Gastroesophageal sphincter (tissue), 4 donors: Measurements from ENCODE around the gene IP6K2. TPM values are rescaled to one million over a fixed set of nuclear protein-coding genes. Genes with fewer than 3 reads are reported as not detected.
"Not testable (repeated sequence)": the region's sequence is repeated elsewhere in the genome, so short reads cannot be mapped to it uniquely, and the experiment has no call there.

Source experiments
- ATAC-seq: fragments of 150-250 bp; one replicate; pipeline ENCODE4 v1.9.1; 2016; ENCODE audit warnings: mild to moderate bottlenecking, moderate library complexity
- H3K27ac ChIP-seq, 4 donors: fragments of 200-600 bp; sonication (generic) in 3 of 4; 1 replicate in 3 of 4; 2 replicates in 1 of 4; pipeline ENCODE4 v1.5.1; 2016 to 2019
- H3K27me3 ChIP-seq: fragments of 200-600 bp; sonication (generic); one replicate; pipeline ENCODE4 v1.5.1; 2019
- H3K36me3 ChIP-seq, 2 donors: fragments of 200-600 bp; sonication (generic); one replicate each; pipeline ENCODE4 v1.5.1; 2019; ENCODE audit warnings: control low read depth in 1 of 2
- H3K4me1 ChIP-seq, 3 donors: fragments of 200-600 bp; sonication (generic); 1 replicate in 2 of 3; 2 replicates in 1 of 3; pipeline ENCODE4 v1.5.1; 2016 to 2019; ENCODE audit warnings: control low read depth in 2 of 3
- H3K4me3 ChIP-seq, 2 donors: fragments of 200-600 bp; sonication (generic); one replicate each; pipeline ENCODE4 v1.5.1; 2019; ENCODE audit warnings: mild to moderate bottlenecking in 1 of 2, moderate library complexity in 1 of 2
- H3K9me3 ChIP-seq, 3 donors: fragments of 200-600 bp; sonication (generic); one replicate each; pipeline ENCODE4 v1.5.1; 2017 to 2019; ENCODE audit warnings: control low read depth in 2 of 3
- CTCF ChIP-seq, 4 experiments: fragments of 200-600 bp in 2 of 4; fragments of 450-650 bp in 2 of 4; sonication (generic) in 1 of 4; IDR thresholded peaks; one replicate each; pipeline ENCODE4 v1.5.1; 2017 to 2019; ENCODE audit warnings: antibody characterized with exemption in 4 of 4, mild to moderate bottlenecking in 2 of 4, moderate library complexity in 2 of 4
- EP300 ChIP-seq: sonication (generic); formaldehyde crosslinking; IDR thresholded peaks from one replicate; pipeline ENCODE4 v1.6.1; 2017; ENCODE audit warnings: antibody characterized with exemption, mild to moderate bottlenecking
- POLR2A ChIP-seq, 2 donors: fragments of 450-650 bp; IDR thresholded peaks; one replicate each; pipeline ENCODE4 v1.6.1; 2017; ENCODE audit warnings: antibody characterized with exemption in 2 of 2, mild to moderate bottlenecking in 2 of 2, moderate library complexity in 1 of 2
- POLR2AphosphoS5 ChIP-seq: sonication (generic); formaldehyde crosslinking; IDR thresholded peaks from one replicate; pipeline ENCODE4 v1.6.1; 2017; ENCODE audit warnings: antibody characterized with exemption
- WGBS, 2 donors: methylation state at CpG; one replicate each; pipeline ENCODE4 v1.1.5; 2018; ENCODE audit warnings: low coverage in 1 of 2; 5-methylcytosine and 5-hydroxymethylcytosine counted together
- total RNA-seq, 4 donors: library from RNA; depleted of rRNA; stranded (reverse); fragments of >200 nt; gene quantifications; one replicate each; pipeline ENCODE4 v1.1.0, GENCODE V29; 2016

IP6K2 gene
- total RNA-seq, 4 donors from 2014 or later = 44.5 to 52.8 (median 48.1) TPM

GRCh38 chr3:48738926-48739616, 22.1 kb upstream of the IP6K2 start:
- 49% methylated on average over 4 of the region's 9 CpGs; no CpG with 5 or more reads in 1 of the 2 donors for WGBS, 2 donors
- Histone ChIP-seq H3K27me3 (no peaks in the 10 kb centered on the region), H3K36me3 (no peaks in the 10 kb centered on the region), H3K4me3 (no peak overlapping the region), H3K27ac (peak overlapping the region in 3 of 4 donors; percentile 74 to 82 (median 79)), H3K9me3 (no peaks in the 10 kb centered on the region), H3K4me1 (peaks cover 0 to 59% (median 28%) of the 10 kb centered on the region in 3 donors)
- TF ChIP-seq EP300 = no peak
- TF ChIP-seq POLR2AphosphoS5 = no peak
- TF ChIP-seq CTCF (IDR thresholded peaks at IDR 0.05) = no peak
- no peak for TF ChIP-seq POLR2A (IDR thresholded peaks at IDR 0.05)
- peak; percentile 36 for ATAC-seq

DNA sequence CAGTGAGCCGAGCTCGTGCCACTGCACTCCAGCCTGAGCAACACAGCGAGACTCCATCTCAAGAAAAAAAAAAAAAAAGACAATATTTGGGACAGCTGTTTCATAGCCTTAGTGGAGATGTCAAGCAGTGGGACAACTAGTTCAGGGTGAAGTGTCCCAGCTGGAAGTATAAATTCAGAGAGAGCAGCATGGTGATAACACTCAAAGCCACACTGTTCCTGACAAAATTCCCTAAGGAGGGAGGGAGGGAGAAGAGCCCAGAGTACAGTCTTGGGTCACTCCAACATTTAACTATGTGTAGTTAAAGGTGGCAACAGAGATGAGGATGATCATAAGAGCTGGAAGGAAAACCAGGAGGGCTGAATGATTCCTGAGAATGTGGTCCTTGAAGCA, 21.1 kb upstream of the IP6K2 start:
- Histone ChIP-seq H3K27ac (peak overlapping the region in 3 of 4 donors; percentile 74 to 82 (median 79)), H3K36me3 (no peaks in the 10 kb centered on the region), H3K9me3 (no peaks in the 10 kb centered on the region), H3K27me3 (no peaks in the 10 kb centered on the region), H3K4me1 (peaks cover 0 to 59% (median 28%) of the 10 kb centered on the region in 3 donors), H3K4me3 (no peak overlapping the region)
- 48% methylated on average over 3 of the region's 3 CpGs; no CpG with 5 or more reads in 1 of the 2 donors for WGBS, 2 donors
- peak; percentile 39 for ATAC-seq
- TF ChIP-seq POLR2AphosphoS5 (peak; percentile 65), CTCF (IDR thresholded peaks at IDR 0.05) (no peak)

- not testable (repeated sequence) for H3K4me3 ChIP-seq, H3K27me3 ChIP-seq, H3K27ac ChIP-seq, ATAC-seq, H3K36me3 ChIP-seq, H3K9me3 ChIP-seq
- peaks cover 0 to 47% (median 21%) of the 10 kb centered on the region in 3 donors for H3K4me1 ChIP-seq
- 28 to 40% methylated on average over 2 to 6 of the region's 8 CpGs for WGBS, 2 donors
Observed at GRCh38 chr3:48735075-48735767, 18.2 kb upstream of the IP6K2 start.

GRCh38 chr3:48734541-48734940, 17.5 kb upstream of the IP6K2 start:
- ATAC-seq, H3K36me3 ChIP-seq, H3K27me3 ChIP-seq, H3K4me3 ChIP-seq, H3K27ac ChIP-seq, H3K9me3 ChIP-seq: not testable (repeated sequence)
- WGBS, 2 donors = no CpG with 5 or more reads among the region's 25 CpGs
- H3K4me1 ChIP-seq = peaks cover 0 to 40% (median 16%) of the 10 kb centered on the region in 3 donors

GRCh38 chr3:48733752-48734518, 16.9 kb upstream of the IP6K2 start:
- WGBS, 2 donors = no CpG with 5 or more reads among the region's 53 CpGs
- ATAC-seq, H3K9me3 ChIP-seq: not testable (repeated sequence)

DNA sequence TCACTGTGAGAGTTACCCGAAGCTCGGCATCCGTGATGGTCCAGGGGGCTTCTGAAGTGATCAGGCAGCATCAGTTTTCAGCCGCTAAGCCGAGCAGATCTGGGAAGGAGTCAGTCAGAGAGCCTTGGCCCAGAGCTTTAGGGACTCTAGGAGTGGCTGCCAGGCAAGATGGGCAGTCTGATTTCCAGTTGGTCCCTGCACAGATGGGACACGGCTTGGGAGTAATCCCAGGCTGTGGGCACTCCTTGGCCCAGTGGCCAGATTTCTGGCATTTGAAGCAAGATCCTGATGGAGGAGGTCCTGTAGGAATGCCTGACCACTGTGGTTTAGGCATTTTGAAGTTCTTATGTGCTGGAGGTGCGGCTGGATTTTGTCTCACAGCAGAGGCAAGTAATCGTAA, 10.5 kb upstream of the IP6K2 start:
- no peaks in the 10 kb centered on the region for H3K9me3 ChIP-seq
- no peaks in the 10 kb centered on the region for H3K4me1 ChIP-seq
- WGBS, 2 donors = 90 to 93% methylated on average over 2 to 6 of the region's 8 CpGs
- no peak overlapping the region for H3K4me3 ChIP-seq
- H3K36me3 ChIP-seq = no peaks in the 10 kb centered on the region
- H3K27me3 ChIP-seq = no peaks in the 10 kb centered on the region
- ATAC-seq = no peak
- TF ChIP-seq CTCF (IDR thresholded peaks at IDR 0.05) (no peak), POLR2A (IDR thresholded peaks at IDR 0.05) (no peak), POLR2AphosphoS5 (no peak), EP300 (no peak)
- no peak overlapping the region for H3K27ac ChIP-seq

More at GRCh38 chr3:48733752-48734518, 16.9 kb upstream of the IP6K2 start:
- H3K4me1 ChIP-seq = peaks cover 0 to 34% (median 10%) of the 10 kb centered on the region in 3 donors
- H3K36me3 ChIP-seq, H3K27ac ChIP-seq, H3K27me3 ChIP-seq, H3K4me3 ChIP-seq: not testable (repeated sequence)

- not testable (repeated sequence) for H3K4me1 ChIP-seq
Observed at GRCh38 chr3:48725185-48725855, 8.3 kb upstream of the IP6K2 start.

More at GRCh38 chr3:48725185-48725855, 8.3 kb upstream of the IP6K2 start:
- H3K36me3 ChIP-seq, H3K9me3 ChIP-seq, H3K4me3 ChIP-seq, H3K27me3 ChIP-seq, ATAC-seq, H3K27ac ChIP-seq: not testable (repeated sequence)
- 86 to 88% methylated on average over 7 of the region's 8 CpGs for WGBS, 2 donors
